Cardiac fibroblast (primary cell): ENCODE results near the gene INAVA.
"Not testable (repeated sequence)": the region's sequence is repeated elsewhere in the genome, so short reads cannot be mapped to it uniquely, and the experiment has no call there.

ENCODE experiments used
- DNase-seq, 2 donors: peaks; one replicate each; pipeline versions ENCODE4 v3.0.0 to v3.0.0-alpha.2; 2010; ENCODE audit warnings: low read depth in 2 of 2
- H3K4me3 ChIP-seq, 2 donors: replicated peaks in 1 of 2; 1 replicate in 1 of 2; 2 replicates in 1 of 2; pipeline ENCODE4 v1.5.1; 2011; ENCODE audit warnings: low read depth in 2 of 2, low read length in 2 of 2, mild to moderate bottlenecking in 2 of 2, moderate library complexity in 1 of 2
- CTCF ChIP-seq: IDR thresholded peaks from one replicate; pipeline ENCODE4 v1.5.1; 2011; ENCODE audit warnings: low read depth, mild to moderate bottlenecking, low read length, inconsistent platforms

INAVA gene

DNA sequence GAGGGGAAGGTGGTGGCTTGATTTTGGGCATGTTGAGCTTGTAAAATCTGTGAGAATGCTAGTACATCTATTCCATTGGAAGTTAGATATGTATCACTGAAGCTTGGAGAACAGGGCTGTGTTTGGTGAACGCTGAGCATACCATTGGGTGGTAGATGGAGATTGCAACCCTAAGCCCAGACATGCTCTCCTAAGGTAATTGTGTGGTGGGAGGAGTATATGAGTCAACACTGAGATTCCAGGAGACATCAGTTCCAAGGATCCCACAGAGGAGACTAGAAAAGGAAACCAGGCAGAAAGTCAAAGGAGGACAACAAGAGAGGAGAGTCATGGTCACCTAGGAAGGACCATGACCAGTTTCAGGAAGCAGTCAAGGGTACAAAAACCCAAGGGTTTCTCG lies 68.4 kb downstream of the INAVA start:
- no peak for DNase-seq
- no peak overlapping the region for H3K4me3 ChIP-seq

GRCh38 chr1:200963888-200964287 lies 69.2 kb downstream of the INAVA start:
- not testable (repeated sequence) for H3K4me3 ChIP-seq, DNase-seq

More for the DNA sequence above, 68.4 kb downstream of the INAVA start:
- TF ChIP-seq CTCF: no peak
